Measurements from ENCODE around the gene ARSB. TPM values are rescaled to one million over a fixed set of nuclear protein-coding genes. Genes with fewer than 3 reads are reported as not detected.

Gene ARSB
- total RNA-seq, 1 experiment from 2014 or later, result 11.4 TPM

GRCh38 chr5:79005936-79006631, 21.0 kb upstream of the ARSB start:
- no CpG with 5 or more reads among the region's 6 CpGs for WGBS (ENCODE audit: extremely low coverage, insufficient read length, low lambda C conversion rate)

More at GRCh38 chr5:79005936-79006631, 21.0 kb upstream of the ARSB start:
- Histone ChIP-seq H3K56ac (ENCODE audit: insufficient read length, low read depth, low read length) (no peak overlapping the region), H3K4ac (ENCODE audit: low read depth, low read length) (no peak overlapping the region), H3K4me1 (ENCODE audit: insufficient read depth, low read length) (no peaks in the 10 kb centered on the region), H3K23me2 (ENCODE audit: insufficient read length, low read depth, low read length, poor library complexity, severe bottlenecking) (no peaks in the 10 kb centered on the region), H3K79me2 (ENCODE audit: insufficient read depth, low read length) (no peaks in the 10 kb centered on the region), H3K9me3 (ENCODE audit: control insufficient read depth, low read depth, low read length) (no peaks in the 10 kb centered on the region), H2BK15ac (ENCODE audit: low read depth, low read length) (no peak overlapping the region), H3K23ac (ENCODE audit: insufficient read length, low read depth, low read length) (no peak overlapping the region), H3K14ac (ENCODE audit: insufficient read depth, low read length) (no peak overlapping the region), H3K9ac (ENCODE audit: extremely low read depth, insufficient read length, low read length) (no peak overlapping the region), H3K27ac (ENCODE audit: insufficient read length, low read depth, low read length) (no peak overlapping the region), H3K27me3 (ENCODE audit: insufficient read depth, low read length) (no peaks in the 10 kb centered on the region), H4K91ac (ENCODE audit: insufficient read length, low read depth, low read length) (no peak overlapping the region), H4K8ac (replicated peaks; ENCODE audit: insufficient read length, low read depth, low read length) (no peak overlapping the region), H4K20me1 (ENCODE audit: control insufficient read depth, insufficient read depth, insufficient read length) (no peaks in the 10 kb centered on the region), H3K4me2 (ENCODE audit: insufficient read depth, insufficient read length, low read length) (no peak overlapping the region), H3K18ac (ENCODE audit: insufficient read length, low read depth, low read length) (no peak overlapping the region), H2BK5ac (ENCODE audit: insufficient read length, low read length) (no peak overlapping the region), H3K79me1 (ENCODE audit: insufficient read depth, low read depth, low read length, poor library complexity, severe bottlenecking) (no peaks in the 10 kb centered on the region), H3T11ph (ENCODE audit: low read length) (no peak overlapping the region), H2AFZ (ENCODE audit: low read length) (no peak overlapping the region), H2BK12ac (ENCODE audit: insufficient read length, low read depth, low read length) (no peak overlapping the region), H2AK5ac (ENCODE audit: insufficient read length, low read length) (no peak overlapping the region), H4K5ac (ENCODE audit: insufficient read length, low read depth, low read length) (no peak overlapping the region), H2BK20ac (ENCODE audit: low read depth, low read length, poor library complexity, severe bottlenecking) (no peak overlapping the region), H2BK120ac (ENCODE audit: low read depth, low read length, poor library complexity, severe bottlenecking) (no peak overlapping the region)
- Mint-ChIP-seq H3K27me3 (ENCODE audit: low read depth) (no peaks in the 10 kb centered on the region), H3K4me1 (no peaks in the 10 kb centered on the region), H3K4me3 (no peak overlapping the region), H3K27ac (no peak overlapping the region), H3K36me3 (ENCODE audit: insufficient read depth in 1 of 3, low read depth in 3 of 3) (no peaks in the 10 kb centered on the region), H3K9me3 (no peaks in the 10 kb centered on the region)
- TF ChIP-seq, protein P1, sequence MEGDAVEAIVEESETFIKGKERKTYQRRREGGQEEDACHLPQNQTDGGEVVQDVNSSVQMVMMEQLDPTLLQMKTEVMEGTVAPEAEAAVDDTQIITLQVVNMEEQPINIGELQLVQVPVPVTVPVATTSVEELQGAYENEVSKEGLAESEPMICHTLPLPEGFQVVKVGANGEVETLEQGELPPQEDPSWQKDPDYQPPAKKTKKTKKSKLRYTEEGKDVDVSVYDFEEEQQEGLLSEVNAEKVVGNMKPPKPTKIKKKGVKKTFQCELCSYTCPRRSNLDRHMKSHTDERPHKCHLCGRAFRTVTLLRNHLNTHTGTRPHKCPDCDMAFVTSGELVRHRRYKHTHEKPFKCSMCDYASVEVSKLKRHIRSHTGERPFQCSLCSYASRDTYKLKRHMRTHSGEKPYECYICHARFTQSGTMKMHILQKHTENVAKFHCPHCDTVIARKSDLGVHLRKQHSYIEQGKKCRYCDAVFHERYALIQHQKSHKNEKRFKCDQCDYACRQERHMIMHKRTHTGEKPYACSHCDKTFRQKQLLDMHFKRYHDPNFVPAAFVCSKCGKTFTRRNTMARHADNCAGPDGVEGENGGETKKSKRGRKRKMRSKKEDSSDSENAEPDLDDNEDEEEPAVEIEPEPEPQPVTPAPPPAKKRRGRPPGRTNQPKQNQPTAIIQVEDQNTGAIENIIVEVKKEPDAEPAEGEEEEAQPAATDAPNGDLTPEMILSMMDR (conservative IDR thresholded peaks at IDR 0.05), result no peak
- DNase-seq, result no peak

Measured in H9 (cell line).